ENCODE measurements around the gene SMIM10L1.

SMIM10L1 gene

GRCh38 chr12:11143352-11143751 is 27.6 kb upstream of the SMIM10L1 start:
- TF ChIP-seq CTCF (conservative IDR thresholded peaks at IDR 0.05; ENCODE audit: low read depth, low read length), result no peak
- DNase-seq (ENCODE audit: low read depth), result no peak
- H3K4me3 ChIP-seq (ENCODE audit: low read length), result no peak overlapping the region

GRCh38 chr12:11144297-11144696 is 26.7 kb upstream of the SMIM10L1 start:
- no peak overlapping the region for H3K4me3 ChIP-seq (ENCODE audit: low read length)
- DNase-seq (ENCODE audit: low read depth), result no peak
- no peak for TF ChIP-seq CTCF (conservative IDR thresholded peaks at IDR 0.05; ENCODE audit: low read depth, low read length)

GRCh38 chr12:11147420-11147819 is 23.6 kb upstream of the SMIM10L1 start:
- H3K4me3 ChIP-seq (ENCODE audit: low read length), result no peak overlapping the region
- DNase-seq (ENCODE audit: low read depth), result no peak
- no peak for TF ChIP-seq CTCF (conservative IDR thresholded peaks at IDR 0.05; ENCODE audit: low read depth, low read length)

GRCh38 chr12:11150832-11151231 is 20.2 kb upstream of the SMIM10L1 start:
- no peak for TF ChIP-seq CTCF (conservative IDR thresholded peaks at IDR 0.05; ENCODE audit: low read depth, low read length)
- H3K4me3 ChIP-seq (ENCODE audit: low read length), result no peak overlapping the region
- no peak for DNase-seq (ENCODE audit: low read depth)

GRCh38 chr12:11152725-11153124 is 18.3 kb upstream of the SMIM10L1 start:
- H3K4me3 ChIP-seq (ENCODE audit: low read length), result no peak overlapping the region
- no peak for DNase-seq (ENCODE audit: low read depth)
- no peak for TF ChIP-seq CTCF (conservative IDR thresholded peaks at IDR 0.05; ENCODE audit: low read depth, low read length)

GRCh38 chr12:11154400-11154925 is 16.5 kb upstream of the SMIM10L1 start:
- no peak overlapping the region for H3K4me3 ChIP-seq (ENCODE audit: low read length)
- DNase-seq (ENCODE audit: low read depth), result no peak
- no peak for TF ChIP-seq CTCF (conservative IDR thresholded peaks at IDR 0.05; ENCODE audit: low read depth, low read length)

- no peak overlapping the region for H3K4me3 ChIP-seq (ENCODE audit: low read length)
- no peak for TF ChIP-seq CTCF (conservative IDR thresholded peaks at IDR 0.05; ENCODE audit: low read depth, low read length)
- no peak for DNase-seq (ENCODE audit: low read depth)
Measured at GRCh38 chr12:11158885-11159444, 12.0 kb upstream of the SMIM10L1 start.

All from retinal pigment epithelial cell (primary cell).